IMR-90 (cell line): ENCODE results near the gene CABP4. TPM values are rescaled to one million over a fixed set of nuclear protein-coding genes. Genes with fewer than 3 reads are reported as not detected.
"Not testable (repeated sequence)": the region's sequence is repeated elsewhere in the genome, so short reads cannot be mapped to it uniquely, and the experiment has no call there.

Experiments
- ATAC-seq: fragments of 200-7000 bp; cut with Tn5 transposase; 2 replicates; pipeline ENCODE4 v1.9.1; 2020; ENCODE audit warnings: low read depth, mild to moderate bottlenecking, moderate library complexity
- BruUV-seq: library from RNA; stranded (reverse); fragments of 400-500 nt; replicated peaks from 2 replicates; lab custom pipeline; 2021; lab: Mats Ljungman, UMichigan
- CTCF ChIA-PET: fragments of 300-600 bp; formaldehyde crosslinking; extraction: SDS; loops from one replicate; lab custom pipeline; 2021; ENCODE audit warnings: antibody characterized with exemption; lab: Yijun Ruan, JAX
- POLR2A ChIA-PET: fragments of 300-600 bp; sonication (Branson Sonifier 250); formaldehyde crosslinking; loops from one replicate; lab custom pipeline; 2022; ENCODE audit warnings: antibody characterized with exemption; ENCODE audit not compliant: unreplicated experiment; lab: Charles Lee
- DNase-seq: peaks from one replicate; pipeline ENCODE4 v3.0.0; 2013
- H2AFZ ChIP-seq: replicated peaks from 2 replicates; pipeline ENCODE3; 2013; ENCODE audit warnings: low read length, mild to moderate bottlenecking; ENCODE audit not compliant: poor library complexity
- H2AK5ac ChIP-seq: 2 replicates; pipeline ENCODE4 v1.6.1; 2013; ENCODE audit warnings: low read depth, low read length, inconsistent platforms
- H2AK9ac ChIP-seq: replicated peaks from 2 replicates; pipeline ENCODE3; 2013; ENCODE audit warnings: mild to moderate bottlenecking, low read depth, low read length, moderate library complexity; ENCODE audit not compliant: poor library complexity
- H2BK120ac ChIP-seq: 2 replicates; pipeline ENCODE4 v1.6.1; 2013; ENCODE audit warnings: low read depth, low read length, inconsistent platforms
- H2BK15ac ChIP-seq: 3 replicates; pipeline ENCODE4 v1.6.1; 2013; ENCODE audit warnings: low read depth, low read length, inconsistent platforms
- H2BK20ac ChIP-seq: 2 replicates; pipeline ENCODE4 v1.6.1; 2013; ENCODE audit warnings: low read depth, mild to moderate bottlenecking, inconsistent platforms, low read length, moderate library complexity
- H2BK5ac ChIP-seq: 2 replicates; pipeline ENCODE4 v1.6.1; 2013; ENCODE audit warnings: mild to moderate bottlenecking, low read depth, low read length, inconsistent platforms; ENCODE audit not compliant: poor library complexity, severe bottlenecking
- H3K14ac ChIP-seq: replicated peaks from 2 replicates; pipeline ENCODE4 v1.6.1; 2013; ENCODE audit warnings: low read depth, low read length, inconsistent platforms
- H3K18ac ChIP-seq: 2 replicates; pipeline ENCODE4 v1.6.1; 2013; ENCODE audit warnings: low read depth, low read length, control low read depth
- H3K23ac ChIP-seq: 2 replicates; pipeline ENCODE4 v1.6.1; 2013; ENCODE audit warnings: low read depth, low read length, inconsistent platforms
- H3K27ac ChIP-seq: 2 replicates; pipeline ENCODE4 v1.5.1; 2013; ENCODE audit warnings: mild to moderate bottlenecking, control low read depth, low read length; ENCODE audit not compliant: insufficient read depth
- H3K27me3 ChIP-seq: 2 replicates; pipeline ENCODE4 v1.6.1; 2013; ENCODE audit warnings: low read length; ENCODE audit not compliant: control insufficient read depth, insufficient read depth
- H3K36me3 ChIP-seq: 2 replicates; pipeline ENCODE4 v1.6.1; 2013; ENCODE audit warnings: low read length, mixed read lengths; ENCODE audit not compliant: control insufficient read depth, insufficient read depth
- H3K4ac ChIP-seq: 2 replicates; pipeline ENCODE4 v1.6.1; 2013; ENCODE audit warnings: low read depth, low read length, inconsistent platforms
- H3K4me1 ChIP-seq: 2 replicates; pipeline ENCODE4 v1.6.1; 2013; ENCODE audit warnings: low read length, mixed read lengths; ENCODE audit not compliant: control insufficient read depth, insufficient read depth
- H3K4me2 ChIP-seq: 2 replicates; pipeline ENCODE4 v1.6.1; 2013; ENCODE audit warnings: low read depth, mild to moderate bottlenecking, control low read depth, low read length, moderate library complexity
- H3K4me3 ChIP-seq: 2 replicates; pipeline ENCODE4 v1.5.1; 2013; ENCODE audit warnings: low read depth, mild to moderate bottlenecking, control low read depth, low read length, moderate library complexity; ENCODE audit not compliant: insufficient read depth
- H3K56ac ChIP-seq: 2 replicates; pipeline ENCODE4 v1.6.1; 2013; ENCODE audit warnings: low read length, inconsistent platforms; ENCODE audit not compliant: insufficient read depth; ENCODE audit errors: extremely low read depth
- H3K79me1 ChIP-seq, 2 experiments: 2 replicates each; pipeline ENCODE4 v1.6.1; 2013; ENCODE audit warnings: low read length in 2 of 2, inconsistent platforms in 1 of 2, low read depth in 1 of 2
- H3K9ac ChIP-seq: 2 replicates; pipeline ENCODE4 v1.6.1; 2013; ENCODE audit warnings: low read depth, low read length, control low read depth
- H3K9me1 ChIP-seq: 2 replicates; pipeline ENCODE4 v1.6.1; 2013; ENCODE audit warnings: low read length, inconsistent platforms; ENCODE audit not compliant: insufficient read depth
- H3K9me3 ChIP-seq: 2 replicates; pipeline ENCODE4 v1.6.1; 2013; ENCODE audit warnings: low read length; ENCODE audit not compliant: control insufficient read depth, insufficient read depth
- H4K20me1 ChIP-seq: 2 replicates; pipeline ENCODE4 v1.6.1; 2013; ENCODE audit warnings: low read length, inconsistent platforms; ENCODE audit not compliant: insufficient read depth
- H4K5ac ChIP-seq: 2 replicates; pipeline ENCODE4 v1.6.1; 2013; ENCODE audit warnings: mild to moderate bottlenecking, low read depth, low read length, control low read depth
- H4K8ac ChIP-seq, 2 experiments: 2 replicates each; pipeline ENCODE4 v1.6.1; 2013; ENCODE audit warnings: low read depth in 2 of 2, low read length in 2 of 2, control low read depth in 1 of 2, inconsistent platforms in 1 of 2
- H4K91ac ChIP-seq: 2 replicates; pipeline ENCODE4 v1.6.1; 2013; ENCODE audit warnings: low read depth, low read length, inconsistent platforms; ENCODE audit not compliant: insufficient read depth
- BHLHE40 ChIP-seq: fragments of 150-350 bp; IDR thresholded peaks from 2 replicates; pipeline ENCODE4 v1.6.1; 2016; ENCODE audit warnings: mild to moderate bottlenecking, low read depth, low read length
- CEBPB ChIP-seq: IDR thresholded peaks from 2 replicates; pipeline ENCODE4 v1.6.1; 2012; ENCODE audit warnings: low read depth, low read length, improper control_type of control experiment
- NFE2L2 ChIP-seq: fragments of 150-350 bp; IDR thresholded peaks from 2 replicates; pipeline ENCODE4 v1.6.1; 2016; ENCODE audit warnings: low read depth, mild to moderate bottlenecking, low read length
- RCOR1 ChIP-seq: IDR thresholded peaks from 2 replicates; pipeline ENCODE4 v1.6.1; 2012; ENCODE audit warnings: mild to moderate bottlenecking, low read length, improper control_type of control experiment; ENCODE audit not compliant: insufficient replicate concordance
- SMC3 ChIP-seq: fragments of 150-350 bp; IDR thresholded peaks from 2 replicates; pipeline ENCODE4 v1.6.1; 2016; ENCODE audit warnings: low read depth, mild to moderate bottlenecking, antibody characterized with exemption, low read length, moderate library complexity
- WGBS, 2 experiments: methylation state at CpG; one replicate each; pipeline versions ENCODE4 v1.1.5 to v1.1.7; 2013; ENCODE audit warnings: missing lambda C conversion rate in 2 of 2; ENCODE audit not compliant: insufficient read length in 1 of 2; ENCODE audit errors: extremely low coverage in 2 of 2; 5-methylcytosine and 5-hydroxymethylcytosine counted together
- dilution Hi-C: fragments of 300-500 bp; cut with HindIII; formaldehyde crosslinking; loops from one replicate; pipeline ENCODE4 v1.14.3; 2018; ENCODE audit warnings: low sequenced_read_pairs; ENCODE audit not compliant: unreplicated experiment
- in situ Hi-C: fragments of 300-500 bp; cut with MboI; formaldehyde crosslinking; loops from 3 replicates; pipeline ENCODE4 v1.14.3; 2019; ENCODE audit warnings: low sequenced_read_pairs, inconsistent platforms, mixed read lengths
- intact Hi-C: fragments of 100-400 bp; cut with micrococcal nuclease; formaldehyde crosslinking; loops from 2 replicates; pipeline ENCODE4 v1.10.0; 2022
- polyA plus RNA-seq, 3 experiments: library from polyadenylated mRNA; depleted of rRNA; stranded (reverse); fragments of >200 nt; gene quantifications; 2 replicates each; pipeline ENCODE4 v1.2.3, GENCODE V29; 2012; ENCODE audit warnings: low replicate concordance in 1 of 3
- total RNA-seq: library from RNA; depleted of rRNA; stranded (reverse); fragments of >200 nt; gene quantifications from 2 replicates; pipeline ENCODE4 v1.2.3, GENCODE V29; 2012
- TF ChIP-seq, protein P1 (sequence below): fragments of 150-350 bp; IDR thresholded peaks from 2 replicates; pipeline ENCODE4 v1.6.1; 2016; ENCODE audit warnings: low read depth, mild to moderate bottlenecking, low read length, moderate library complexity, borderline replicate concordance

Gene CABP4
- total and polyA plus RNA-seq, 2 of the 4 experiments (the other 2 are of a cell fraction): not detected

DNA sequence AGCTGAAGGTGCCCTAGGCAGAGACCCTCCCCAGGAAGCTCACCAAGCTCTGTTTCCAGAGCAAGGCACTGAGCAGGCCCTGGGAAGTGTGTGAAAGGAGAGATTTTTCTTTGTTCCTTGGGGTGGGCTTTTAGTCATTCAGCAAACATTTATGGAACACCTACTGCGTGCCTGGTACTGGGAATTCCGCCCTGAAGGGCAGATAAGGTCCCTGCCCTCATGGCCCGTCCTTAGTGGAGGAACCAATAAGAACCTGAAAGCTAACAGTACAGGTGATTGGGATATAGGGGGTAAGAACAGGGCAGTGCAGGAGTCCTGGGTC is 10.0 kb downstream of the CABP4 start:
- H3K9me1 ChIP-seq: peaks cover 12% of the 10 kb centered on the region
- H4K20me1 ChIP-seq: no peaks in the 10 kb centered on the region
- H2BK15ac ChIP-seq: no peak overlapping the region
- POLR2A ChIA-PET: interaction anchor here (0.5 kb wide), 1 partner anchor 52 kb away, joined by 6 read pairs; no protein-coding TSS in a partner anchor
- H3K23ac ChIP-seq: 0 out of 2 replicates have a peak overlapping the region, but pooled peaks have one; percentile 33
- H3K14ac ChIP-seq: peak overlapping the region; percentile 89; the same call in 1 of the 2 replicates
- DNase-seq: no peak
- H4K8ac ChIP-seq: peak overlapping the region; percentile 92 to 95
- BruUV-seq: no TSS peak
- H2AK9ac ChIP-seq: peak overlapping the region; percentile 95
- H3K4me1 ChIP-seq: peaks cover 9% of the 10 kb centered on the region
- intact Hi-C loops (no loop called here), dilution Hi-C loops (no loop called here), in situ Hi-C loops (no loop called here)
- H2BK20ac ChIP-seq: no peak overlapping the region
- H3K27me3 ChIP-seq: no peaks in the 10 kb centered on the region; the same call in 1 of the 2 replicates
- peak overlapping the region; percentile 88 for H3K4me2 ChIP-seq
- H3K4ac ChIP-seq: peak overlapping the region; percentile 84; the same call in 1 of the 2 replicates
- H3K18ac ChIP-seq: no peak overlapping the region
- no peak overlapping the region; the same call in 1 of the 2 replicates for H4K91ac ChIP-seq
- peak overlapping the region; percentile 54; the same call in 1 of the 2 replicates for H3K9ac ChIP-seq
- peak overlapping the region; percentile 79; the same call in 1 of the 2 replicates for H4K5ac ChIP-seq
- TF ChIP-seq, protein P1, sequence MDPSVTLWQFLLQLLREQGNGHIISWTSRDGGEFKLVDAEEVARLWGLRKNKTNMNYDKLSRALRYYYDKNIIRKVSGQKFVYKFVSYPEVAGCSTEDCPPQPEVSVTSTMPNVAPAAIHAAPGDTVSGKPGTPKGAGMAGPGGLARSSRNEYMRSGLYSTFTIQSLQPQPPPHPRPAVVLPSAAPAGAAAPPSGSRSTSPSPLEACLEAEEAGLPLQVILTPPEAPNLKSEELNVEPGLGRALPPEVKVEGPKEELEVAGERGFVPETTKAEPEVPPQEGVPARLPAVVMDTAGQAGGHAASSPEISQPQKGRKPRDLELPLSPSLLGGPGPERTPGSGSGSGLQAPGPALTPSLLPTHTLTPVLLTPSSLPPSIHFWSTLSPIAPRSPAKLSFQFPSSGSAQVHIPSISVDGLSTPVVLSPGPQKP: no peak
- TF ChIP-seq SMC3: no peak
- no peak for TF ChIP-seq BHLHE40
- no peak for TF ChIP-seq RCOR1
- TF ChIP-seq NFE2L2: no peak
- TF ChIP-seq CEBPB: no peak
- H3K56ac ChIP-seq: no peak overlapping the region
- peaks cover 4 to 24% of the 10 kb centered on the region in 2 experiments; a peak in 2 of 4 replicates for H3K79me1 ChIP-seq
- peak overlapping the region; percentile 56 for H3K27ac ChIP-seq
- peak overlapping the region; percentile 41 for H2BK5ac ChIP-seq
- CTCF ChIA-PET: interaction anchor here (0.9 kb wide), 1 partner anchor 114 kb away, joined by 3 read pairs; no protein-coding TSS in a partner anchor
- H3K9me3 ChIP-seq: no peaks in the 10 kb centered on the region
- peaks cover 2% of the 10 kb centered on the region; the same call in 1 of the 2 replicates for H3K36me3 ChIP-seq
- H2AFZ ChIP-seq: peak overlapping the region; percentile 97
- WGBS, 2 experiments: 85% methylated on average over 3 of the region's 3 CpGs; no CpG with 5 or more reads in 1 of the 2 experiments
- ATAC-seq: no peak
- peak overlapping the region; percentile 49; the same call in 1 of the 2 replicates for H2AK5ac ChIP-seq
- H3K4me3 ChIP-seq: peak overlapping the region; percentile 62
- H2BK120ac ChIP-seq: no peak overlapping the region

DNA sequence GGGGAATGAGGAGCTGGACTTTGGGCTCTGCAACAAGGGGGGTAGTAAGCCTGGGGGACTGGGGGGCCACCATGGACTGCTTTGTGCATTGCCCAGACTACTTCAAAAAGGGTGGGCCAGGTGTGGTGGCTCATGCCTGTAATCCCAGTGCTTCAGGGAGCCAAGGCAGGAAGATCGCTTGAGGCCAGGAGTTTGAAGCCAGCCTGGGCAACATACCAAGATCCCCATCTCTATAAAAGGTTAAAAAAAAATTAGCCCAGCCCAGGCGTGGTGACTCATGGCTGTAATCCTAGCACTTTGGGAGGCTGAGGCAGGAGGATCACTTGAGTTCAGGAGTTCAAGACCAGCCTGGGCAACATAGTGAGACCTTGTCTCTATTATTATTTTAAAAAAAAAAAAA is 10.4 kb downstream of the CABP4 start:
- in situ Hi-C loops, H2BK120ac ChIP-seq, H3K4me3 ChIP-seq, H2AFZ ChIP-seq, H3K18ac ChIP-seq, H3K27ac ChIP-seq, BruUV-seq, H3K9ac ChIP-seq, H4K91ac ChIP-seq, H3K4me2 ChIP-seq, H3K36me3 ChIP-seq, H3K9me3 ChIP-seq, H2BK5ac ChIP-seq, ATAC-seq, H2BK20ac ChIP-seq, DNase-seq, H3K23ac ChIP-seq, intact Hi-C loops, H4K20me1 ChIP-seq, H4K5ac ChIP-seq, H3K27me3 ChIP-seq, POLR2A ChIA-PET, H3K56ac ChIP-seq, H3K14ac ChIP-seq, H2BK15ac ChIP-seq, dilution Hi-C loops, H3K4me1 ChIP-seq: not testable (repeated sequence)
- CTCF ChIA-PET: interaction anchor here (0.6 to 0.9 kb wide), 2 partner anchors 21 to 114 kb away, joined by 3 to 4 read pairs; no protein-coding TSS in a partner anchor
- Histone ChIP-seq H4K8ac (peak overlapping the region in 1 of 2 experiments; percentile 92; a peak in 1 of 4 replicates), H2AK9ac (peak overlapping the region; percentile 95), H2AK5ac (peak overlapping the region; percentile 49; the same call in 1 of the 2 replicates), H3K9me1 (peaks cover 12% of the 10 kb centered on the region), H3K4ac (peak overlapping the region; percentile 84; the same call in 1 of the 2 replicates), H3K79me1 (peaks cover 4 to 24% of the 10 kb centered on the region in 2 experiments; a peak in 2 of 4 replicates)
- no CpG with 5 or more reads among the region's 2 CpGs for WGBS, 2 experiments
